Endothelial cell of umbilical vein (primary cell): ENCODE measurements around the gene STPG4. TPM values are rescaled to one million over a fixed set of nuclear protein-coding genes. Genes with fewer than 3 reads are reported as not detected.

Experiments
- BruUV-seq: library from RNA; stranded (reverse); fragments of 400-500 nt; replicated peaks from 2 replicates; lab custom pipeline; 2021; lab: Mats Ljungman, UMichigan
- CTCF ChIA-PET: fragments of 300-600, 350-600 bp; sonication (Branson Sonifier 250); formaldehyde crosslinking; loops from one replicate; lab custom pipeline; 2021; ENCODE audit warnings: antibody characterized with exemption, inconsistent platforms; lab: Charles Lee
- POLR2A ChIA-PET: fragments of 300-600, 350-600 bp; sonication (Branson Sonifier 250); formaldehyde crosslinking; loops from one replicate; lab custom pipeline; 2021; ENCODE audit warnings: antibody characterized with exemption, inconsistent platforms; lab: Charles Lee
- DNase-seq: peaks from one replicate; pipeline ENCODE4 v3.0.0-alpha.2; 2011; ENCODE audit warnings: low read depth, low spot score
- FAIRE-seq: peaks from 2 replicates; lab custom pipeline; 2011; peaks lifted over from hg19 to GRCh38; lab: Jason Lieb, UNC
- H2AFZ ChIP-seq: 2 replicates; pipeline ENCODE4 v1.6.0; 2012; ENCODE audit warnings: low read depth, low read length, control low read depth, inconsistent platforms
- H3K27ac ChIP-seq: 2 replicates; pipeline ENCODE4 v1.5.1; 2011; ENCODE audit warnings: low read depth, mild to moderate bottlenecking, control low read depth, low read length, moderate library complexity; ENCODE audit not compliant: insufficient read depth
- H3K27me3 ChIP-seq, 2 experiments: 2 replicates each; pipeline versions ENCODE4 v1.6.0 to v1.6.1; 2011; ENCODE audit warnings: low read length in 2 of 2, mixed read lengths in 1 of 2; ENCODE audit not compliant: control insufficient read depth in 2 of 2, insufficient read depth in 2 of 2
- H3K36me3 ChIP-seq, 2 experiments: 2 replicates in 1 of 2; 3 replicates in 1 of 2; pipeline ENCODE4 v1.5.1; 2011; ENCODE audit warnings: low read length in 2 of 2, mild to moderate bottlenecking in 1 of 2, moderate library complexity in 1 of 2; ENCODE audit not compliant: control insufficient read depth in 2 of 2, insufficient read depth in 2 of 2; ENCODE audit errors: extremely low read depth in 1 of 2
- H3K4me1 ChIP-seq: 3 replicates; pipeline ENCODE4 v1.5.1; 2011; ENCODE audit warnings: mild to moderate bottlenecking, low read length; ENCODE audit not compliant: control insufficient read depth, insufficient read depth; ENCODE audit errors: extremely low read depth
- H3K4me2 ChIP-seq: 2 replicates; pipeline ENCODE4 v1.6.1; 2011; ENCODE audit warnings: low read length, control low read depth, mixed read lengths; ENCODE audit not compliant: insufficient read depth
- H3K4me3 ChIP-seq, 3 experiments: fragments of 200-600 bp in 1 of 3; sonication (generic), shearing (Covaris generic) in 1 of 3; replicated peaks in 1 of 3; 2 replicates each; pipeline ENCODE4 v1.5.1; 2011 to 2016; ENCODE audit warnings: control low read depth in 3 of 3, low read length in 3 of 3, mild to moderate bottlenecking in 2 of 3, inconsistent platforms in 1 of 3, low read depth in 1 of 3, moderate library complexity in 1 of 3; ENCODE audit not compliant: insufficient read depth in 1 of 3
- H3K79me2 ChIP-seq: 2 replicates; pipeline ENCODE4 v1.6.0; 2012; ENCODE audit warnings: low read length, inconsistent platforms; ENCODE audit not compliant: control insufficient read depth, insufficient read depth
- H3K9ac ChIP-seq: replicated peaks from 2 replicates; pipeline ENCODE3; 2011; ENCODE audit warnings: low read length, control low read depth; ENCODE audit not compliant: insufficient read depth; ENCODE audit errors: extremely low read depth
- H3K9me1 ChIP-seq: replicated peaks from 3 replicates; pipeline ENCODE4 v1.6.0; 2011; ENCODE audit warnings: mild to moderate bottlenecking, low read length; ENCODE audit not compliant: control insufficient read depth, insufficient read depth; ENCODE audit errors: extremely low read depth
- H3K9me3 ChIP-seq: replicated peaks from 2 replicates; pipeline ENCODE4 v1.5.1; 2012; ENCODE audit warnings: low read length, inconsistent platforms; ENCODE audit not compliant: control insufficient read depth, insufficient read depth
- H4K20me1 ChIP-seq: replicated peaks from 2 replicates; pipeline ENCODE3; 2011; ENCODE audit warnings: mild to moderate bottlenecking, low read length; ENCODE audit not compliant: control insufficient read depth, insufficient read depth; ENCODE audit errors: extremely low read depth
- EZH2 ChIP-seq: IDR thresholded peaks from 2 replicates; pipeline ENCODE4 v1.6.1; 2012; ENCODE audit warnings: borderline replicate concordance, low read depth, mild to moderate bottlenecking, moderate library complexity, low read length, inconsistent platforms; ENCODE audit not compliant: severe bottlenecking
- FOS ChIP-seq: IDR thresholded peaks from 2 replicates; pipeline ENCODE4 v1.6.1; 2011; ENCODE audit warnings: mild to moderate bottlenecking, low read length, moderate library complexity, borderline replicate concordance; ENCODE audit not compliant: insufficient read depth
- GATA2 ChIP-seq: IDR thresholded peaks from 2 replicates; pipeline ENCODE4 v1.7.0; 2011; ENCODE audit warnings: low read depth, mild to moderate bottlenecking, moderate library complexity, mixed read lengths, low read length; ENCODE audit not compliant: insufficient read length, insufficient read depth
- JUN ChIP-seq: IDR thresholded peaks from 2 replicates; pipeline ENCODE4 v1.6.1; 2011; ENCODE audit warnings: borderline replicate concordance, low read depth; ENCODE audit not compliant: insufficient read length, insufficient read depth
- MYC ChIP-seq: IDR thresholded peaks from one replicate; pipeline ENCODE4 v1.6.1; 2011; ENCODE audit warnings: mild to moderate bottlenecking, low read depth, low read length
- POLR2A ChIP-seq: IDR thresholded peaks from 2 replicates; pipeline ENCODE4 v1.6.1; 2012; ENCODE audit warnings: low read depth, mild to moderate bottlenecking, control low read depth, low read length
- POLR2AphosphoS5 ChIP-seq: IDR thresholded peaks from 2 replicates; pipeline ENCODE4 v1.6.1; 2012; ENCODE audit warnings: low read depth, mild to moderate bottlenecking, control low read depth, low read length, moderate library complexity; ENCODE audit not compliant: insufficient read depth
- dilution Hi-C: fragments of 300-500 bp; cut with MboI; formaldehyde crosslinking; loops from one replicate; pipeline ENCODE4 v1.15.0; 2019; ENCODE audit warnings: low sequenced_read_pairs; ENCODE audit not compliant: extremely low pct_ligation_motif_present
- intact Hi-C: fragments of 100-400 bp; cut with micrococcal nuclease; formaldehyde crosslinking; loops from one replicate; pipeline ENCODE4 v1.10.0; 2022
- polyA plus RNA-seq, 4 experiments: library from polyadenylated mRNA; depleted of rRNA in 3 of 4; stranded (reverse) in 3 of 4; unstranded in 1 of 4; fragments of >200 nt; gene quantifications; 2 replicates each; pipeline versions ENCODE4 v1.2.1 to v1.2.3, GENCODE V29; 2011 to 2012; ENCODE audit warnings: missing spikeins in 1 of 4
- total RNA-seq: library from RNA; stranded (reverse); gene quantifications from 2 replicates; pipeline ENCODE4 v1.2.3, GENCODE V29; 2021
- TF ChIP-seq, protein P1 (sequence below), 2 donors: IDR thresholded peaks; 1 replicate in 1 of 2; 2 replicates in 1 of 2; pipeline ENCODE4 v1.5.1; 2011; ENCODE audit warnings: low read length in 2 of 2, mild to moderate bottlenecking in 2 of 2, moderate library complexity in 2 of 2, control low read depth in 1 of 2, inconsistent platforms in 1 of 2, low read depth in 1 of 2; ENCODE audit not compliant: insufficient read depth in 1 of 2; ENCODE audit errors: extremely low read depth in 1 of 2
- TF ChIP-seq, protein P2 (sequence below): IDR thresholded peaks from 2 replicates; pipeline ENCODE4 v1.6.1; 2011; ENCODE audit not compliant: insufficient read depth, insufficient read length

Gene STPG4
- total and polyA plus RNA-seq, 2 donors (not counting 3 experiments of a cell fraction or from before 2014, with no cell fraction given): 0.53 TPM; not detected in 1

DNA sequence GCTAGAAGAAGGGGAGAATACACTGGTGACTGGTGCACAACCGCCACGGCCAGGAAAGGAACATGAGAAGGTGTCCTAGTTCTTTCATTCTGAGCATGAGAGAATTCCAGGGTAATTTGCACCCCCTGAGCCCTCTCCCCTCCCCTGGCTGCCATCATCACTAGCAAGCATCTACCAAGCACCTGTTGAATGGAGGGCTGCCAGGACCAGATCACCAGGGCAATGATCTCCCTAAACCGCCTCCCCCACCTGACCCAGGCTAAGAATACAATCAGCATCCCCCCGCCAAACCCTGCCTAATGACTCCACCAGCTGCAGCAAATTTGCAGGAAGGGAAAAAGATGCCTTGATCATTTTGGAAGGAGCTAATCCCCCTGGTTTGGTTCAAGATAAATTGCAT lies 100.2 kb downstream of the STPG4 start:
- ChIA-PET POLR2A (no interaction called here), CTCF (interaction anchor here (1.1 kb wide), 1 partner anchor 11 kb away, joined by 3 read pairs; no protein-coding TSS in a partner anchor)
- no peak for TF ChIP-seq EZH2
- TF ChIP-seq POLR2A: no peak
- TF ChIP-seq FOS: no peak
- TF ChIP-seq JUN: no peak
- TF ChIP-seq, protein P1, sequence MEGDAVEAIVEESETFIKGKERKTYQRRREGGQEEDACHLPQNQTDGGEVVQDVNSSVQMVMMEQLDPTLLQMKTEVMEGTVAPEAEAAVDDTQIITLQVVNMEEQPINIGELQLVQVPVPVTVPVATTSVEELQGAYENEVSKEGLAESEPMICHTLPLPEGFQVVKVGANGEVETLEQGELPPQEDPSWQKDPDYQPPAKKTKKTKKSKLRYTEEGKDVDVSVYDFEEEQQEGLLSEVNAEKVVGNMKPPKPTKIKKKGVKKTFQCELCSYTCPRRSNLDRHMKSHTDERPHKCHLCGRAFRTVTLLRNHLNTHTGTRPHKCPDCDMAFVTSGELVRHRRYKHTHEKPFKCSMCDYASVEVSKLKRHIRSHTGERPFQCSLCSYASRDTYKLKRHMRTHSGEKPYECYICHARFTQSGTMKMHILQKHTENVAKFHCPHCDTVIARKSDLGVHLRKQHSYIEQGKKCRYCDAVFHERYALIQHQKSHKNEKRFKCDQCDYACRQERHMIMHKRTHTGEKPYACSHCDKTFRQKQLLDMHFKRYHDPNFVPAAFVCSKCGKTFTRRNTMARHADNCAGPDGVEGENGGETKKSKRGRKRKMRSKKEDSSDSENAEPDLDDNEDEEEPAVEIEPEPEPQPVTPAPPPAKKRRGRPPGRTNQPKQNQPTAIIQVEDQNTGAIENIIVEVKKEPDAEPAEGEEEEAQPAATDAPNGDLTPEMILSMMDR (IDR thresholded peaks at IDR 0.05; ENCODE audit: extremely low read depth in 1 of 2, insufficient read depth in 1 of 2, low read depth in 1 of 2, low read length in 2 of 2): no peak
- TF ChIP-seq, protein P2, sequence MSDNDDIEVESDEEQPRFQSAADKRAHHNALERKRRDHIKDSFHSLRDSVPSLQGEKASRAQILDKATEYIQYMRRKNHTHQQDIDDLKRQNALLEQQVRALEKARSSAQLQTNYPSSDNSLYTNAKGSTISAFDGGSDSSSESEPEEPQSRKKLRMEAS: no peak
- no peak for TF ChIP-seq MYC
- TF ChIP-seq POLR2AphosphoS5: no peak
- TF ChIP-seq GATA2: no peak
- Histone ChIP-seq H3K9ac (no peak overlapping the region), H3K79me2 (no peaks in the 10 kb centered on the region), H3K9me3 (no peaks in the 10 kb centered on the region), H3K36me3 (no peaks in the 10 kb centered on the region), H2AFZ (no peak overlapping the region), H3K4me1 (no peaks in the 10 kb centered on the region), H3K27ac (no peak overlapping the region), H3K4me3 (no peak overlapping the region), H3K9me1 (no peaks in the 10 kb centered on the region), H3K27me3 (no peaks in the 10 kb centered on the region), H4K20me1 (no peaks in the 10 kb centered on the region), H3K4me2 (no peak overlapping the region)
- dilution Hi-C loops: no loop called here
- intact Hi-C loops: no loop called here
- BruUV-seq: no TSS peak
- FAIRE-seq (no peak), DNase-seq (no peak)
